GM21529 (cell line): ENCODE measurements around the gene PSMG4.

Experiments used
- ATAC-seq: cut with Tn5 transposase; IDR thresholded peaks from one replicate; pipeline ENCODE4 v1.9.1; 2021; ENCODE audit not compliant: unreplicated experiment

Gene PSMG4

GRCh38 chr6:3273707-3274521 is 15.2 kb downstream of the PSMG4 start:
- no peak for ATAC-seq

GRCh38 chr6:3276174-3277167 is 17.7 kb downstream of the PSMG4 start:
- ATAC-seq: no peak

- ATAC-seq: no peak
These were observed 18.5 kb downstream of the PSMG4 start for GRCh38 chr6:3277251-3277650.

GRCh38 chr6:3277851-3278416 is 19.2 kb downstream of the PSMG4 start:
- ATAC-seq: no peak

- no peak for ATAC-seq
These were observed 19.9 kb downstream of the PSMG4 start for GRCh38 chr6:3278691-3279090.

GRCh38 chr6:3280091-3280490 is 21.3 kb downstream of the PSMG4 start:
- no peak for ATAC-seq

GRCh38 chr6:3280866-3281465 is 22.2 kb downstream of the PSMG4 start:
- ATAC-seq: no peak

GRCh38 chr6:3281631-3282475 is 23.1 kb downstream of the PSMG4 start:
- ATAC-seq: no peak

GRCh38 chr6:3282476-3283236 is 23.9 kb downstream of the PSMG4 start:
- no peak for ATAC-seq

- ATAC-seq: no peak
These were observed 24.5 kb downstream of the PSMG4 start for GRCh38 chr6:3283241-3283640.

GRCh38 chr6:3283641-3284435 is 25.1 kb downstream of the PSMG4 start:
- no peak for ATAC-seq

- ATAC-seq: no peak
These were observed 25.7 kb downstream of the PSMG4 start for GRCh38 chr6:3284436-3284876.

- no peak for ATAC-seq
These were observed 26.4 kb downstream of the PSMG4 start for GRCh38 chr6:3285049-3285639.

GRCh38 chr6:3285732-3286131 is 27.0 kb downstream of the PSMG4 start:
- no peak for ATAC-seq

GRCh38 chr6:3286641-3287171 is 28.0 kb downstream of the PSMG4 start:
- ATAC-seq: no peak

GRCh38 chr6:3287308-3287707 is 28.6 kb downstream of the PSMG4 start:
- no peak for ATAC-seq

GRCh38 chr6:3287976-3288707 is 29.4 kb downstream of the PSMG4 start:
- ATAC-seq: no peak
